ENCODE measurements around the gene ZNF652.

DNA sequence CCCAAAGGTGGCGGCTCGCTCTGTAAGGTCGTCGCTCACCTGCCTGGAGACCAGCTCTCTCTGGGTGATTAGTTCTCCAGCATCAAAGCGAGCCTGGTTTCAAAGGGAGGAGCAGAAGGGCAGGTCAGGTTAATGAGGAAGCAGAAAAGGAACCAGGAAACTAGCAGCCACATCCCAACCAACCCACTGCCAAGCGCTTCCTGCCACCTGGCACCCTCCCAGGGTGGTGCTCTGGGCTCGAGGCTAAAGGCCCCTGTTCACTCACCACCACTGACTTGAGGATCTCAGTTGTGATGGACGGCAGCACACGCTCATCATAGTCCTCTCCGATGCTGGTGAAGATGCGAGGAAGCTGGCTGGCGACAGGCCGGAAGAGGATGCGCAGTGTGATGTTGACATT, 47.0 kb upstream of the ZNF652 start:
- TF ChIP-seq, protein P1, sequence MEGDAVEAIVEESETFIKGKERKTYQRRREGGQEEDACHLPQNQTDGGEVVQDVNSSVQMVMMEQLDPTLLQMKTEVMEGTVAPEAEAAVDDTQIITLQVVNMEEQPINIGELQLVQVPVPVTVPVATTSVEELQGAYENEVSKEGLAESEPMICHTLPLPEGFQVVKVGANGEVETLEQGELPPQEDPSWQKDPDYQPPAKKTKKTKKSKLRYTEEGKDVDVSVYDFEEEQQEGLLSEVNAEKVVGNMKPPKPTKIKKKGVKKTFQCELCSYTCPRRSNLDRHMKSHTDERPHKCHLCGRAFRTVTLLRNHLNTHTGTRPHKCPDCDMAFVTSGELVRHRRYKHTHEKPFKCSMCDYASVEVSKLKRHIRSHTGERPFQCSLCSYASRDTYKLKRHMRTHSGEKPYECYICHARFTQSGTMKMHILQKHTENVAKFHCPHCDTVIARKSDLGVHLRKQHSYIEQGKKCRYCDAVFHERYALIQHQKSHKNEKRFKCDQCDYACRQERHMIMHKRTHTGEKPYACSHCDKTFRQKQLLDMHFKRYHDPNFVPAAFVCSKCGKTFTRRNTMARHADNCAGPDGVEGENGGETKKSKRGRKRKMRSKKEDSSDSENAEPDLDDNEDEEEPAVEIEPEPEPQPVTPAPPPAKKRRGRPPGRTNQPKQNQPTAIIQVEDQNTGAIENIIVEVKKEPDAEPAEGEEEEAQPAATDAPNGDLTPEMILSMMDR (IDR thresholded peaks at IDR 0.05) = no peak
- no peak for TF ChIP-seq POLR2A (IDR thresholded peaks at IDR 0.05)
